ENCODE data around the gene MSMP. TPM values are rescaled to one million over a fixed set of nuclear protein-coding genes. Genes with fewer than 3 reads are reported as not detected.

Gene MSMP
- total and polyA plus RNA-seq, 2 donors (not counting 1 experiment from before 2014, with no cell fraction given) = 2.3 to 3.9 TPM

DNA sequence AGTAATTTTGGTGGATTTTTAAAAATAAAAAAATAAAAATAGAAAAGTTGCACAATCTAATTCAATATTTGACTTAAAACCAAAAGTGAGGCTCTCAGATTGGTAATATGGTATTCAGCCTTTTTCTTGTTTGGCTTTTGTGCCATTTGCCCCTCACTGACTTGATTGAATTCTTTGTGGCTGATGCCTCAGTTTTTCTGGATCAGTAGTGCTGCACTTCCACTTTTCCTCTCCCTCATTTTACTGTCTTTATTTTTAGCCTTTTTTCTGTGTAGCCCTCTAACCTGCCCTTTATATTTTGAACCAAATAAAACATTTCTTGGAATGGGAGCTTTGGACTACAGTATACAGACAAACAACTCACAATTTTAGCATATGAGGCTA is 3.8 kb upstream of the MSMP start:
- POLR2A ChIA-PET = interaction anchor here (3.1 kb wide), 1 partner anchor 10 kb away, joined by 16 read pairs; the partner anchor contains the start of genes GBA2 and RGP1
- peak overlapping the region; percentile 92 to 94 for H3K27ac ChIP-seq (ENCODE audit: low read length in 2 of 2)

More for the DNA sequence above, 3.8 kb upstream of the MSMP start:
- H3K4me3 ChIP-seq (ENCODE audit: control extremely low read depth in 1 of 5, extremely low read depth in 1 of 5, insufficient read depth in 1 of 5, low read depth in 2 of 5, low read length in 4 of 5) = peak overlapping the region in 4 of 5 experiments; percentile 79 to 85 (median 83)
- no peak for ATAC-seq (ENCODE audit: low read depth)
- no peaks in the 10 kb centered on the region for H3K9me3 Mint-ChIP-seq (ENCODE audit: insufficient read depth)
- peaks cover 67% of the 10 kb centered on the region for H3K4me1 Mint-ChIP-seq
- peaks cover 75% of the 10 kb centered on the region for H3K79me2 ChIP-seq (ENCODE audit: control insufficient read depth, insufficient read depth, low read length)
- TF ChIP-seq EZH2 (IDR thresholded peaks at IDR 0.05; ENCODE audit: borderline replicate concordance, insufficient read depth, low read depth, low read length, poor library complexity, severe bottlenecking) = no peak
- no peak for TF ChIP-seq CTCF (IDR thresholded peaks at IDR 0.05)
- no peak overlapping the region for H2AFZ ChIP-seq (ENCODE audit: insufficient read depth, low read depth, low read length, poor library complexity, severe bottlenecking)
- peaks cover 34 to 44% of the 10 kb centered on the region in 2 donors for H3K4me1 ChIP-seq (ENCODE audit: control insufficient read depth in 2 of 2, insufficient read depth in 2 of 2, low read length in 2 of 2)
- H3K9ac ChIP-seq (ENCODE audit: low read length) = peak overlapping the region; percentile 82
- no peaks in the 10 kb centered on the region for H4K20me1 ChIP-seq (ENCODE audit: control insufficient read depth, insufficient read depth, low read length, poor library complexity, severe bottlenecking)
- H3K4me3 Mint-ChIP-seq = peak overlapping the region; percentile 93
- no peaks in the 10 kb centered on the region for H3K27me3 Mint-ChIP-seq
- peaks cover 2 to 18% of the 10 kb centered on the region in 2 experiments for H3K36me3 ChIP-seq (replicated peaks in 1 of 2; ENCODE audit: control extremely low read depth in 1 of 2, control insufficient read depth in 1 of 2, extremely low read depth in 1 of 2, insufficient read depth in 2 of 2, low read length in 1 of 2)
- no peaks in the 10 kb centered on the region for H3K27me3 ChIP-seq (replicated peaks in 1 of 4; ENCODE audit: control extremely low read depth in 1 of 4, control insufficient read depth in 3 of 4, insufficient read depth in 4 of 4, low read length in 3 of 4)
- H3K4me2 ChIP-seq (replicated peaks; ENCODE audit: low read depth, low read length, poor library complexity, severe bottlenecking) = peak overlapping the region; percentile 89
- peak overlapping the region; percentile 72 for H3K27ac Mint-ChIP-seq
- H3K9me3 ChIP-seq (ENCODE audit: control extremely low read depth in 1 of 3, control insufficient read depth in 2 of 3, insufficient read depth in 1 of 3, low read length in 2 of 3) = no peaks in the 10 kb centered on the region
- no peak for DNase-seq
- CTCF ChIA-PET = interaction anchor here (0.7 to 7.7 kb wide), 7 partner anchors 12 to 94 kb away, joined by 3 to 56 read pairs (median 4); partner anchors contain the start of genes GBA2 and RGP1
- intact Hi-C loops (cut with micrococcal nuclease) = loop anchor here (1.0 to 5.0 kb wide), 6 partner anchors 9 to 641 kb away; partner anchors contain the start of genes ATOSB, GBA2, HINT2 and NPR2
